Frontal cortex (tissue), 4 donors: Measurements from ENCODE around the gene MTA3. TPM values are rescaled to one million over a fixed set of nuclear protein-coding genes. Genes with fewer than 3 reads are reported as not detected.

Experiments used
- DNase-seq, 2 donors: peaks; one replicate each; pipeline ENCODE4 v3.0.0; 2012; ENCODE audit warnings: low spot score in 2 of 2
- FAIRE-seq: peaks from 2 replicates; lab custom pipeline; 2012; peaks lifted over from hg19 to GRCh38; lab: Jason Lieb, UNC
- small RNA-seq: library from RNA; depleted of rRNA; stranded (forward); fragments of <200 nt; gene quantifications from one replicate; pipeline ENCODE3, GENCODE V24; 2014
- total RNA-seq: library from RNA; depleted of rRNA; stranded (reverse); fragments of >200 nt; gene quantifications from one replicate; pipeline ENCODE4 v1.2.3, GENCODE V29; 2014
- donor health status: control.
- donor health status: control.
- donor health status: control.

Gene MTA3
- total RNA-seq, 1 donor from 2014 or later, result 30.6 TPM

DNA sequence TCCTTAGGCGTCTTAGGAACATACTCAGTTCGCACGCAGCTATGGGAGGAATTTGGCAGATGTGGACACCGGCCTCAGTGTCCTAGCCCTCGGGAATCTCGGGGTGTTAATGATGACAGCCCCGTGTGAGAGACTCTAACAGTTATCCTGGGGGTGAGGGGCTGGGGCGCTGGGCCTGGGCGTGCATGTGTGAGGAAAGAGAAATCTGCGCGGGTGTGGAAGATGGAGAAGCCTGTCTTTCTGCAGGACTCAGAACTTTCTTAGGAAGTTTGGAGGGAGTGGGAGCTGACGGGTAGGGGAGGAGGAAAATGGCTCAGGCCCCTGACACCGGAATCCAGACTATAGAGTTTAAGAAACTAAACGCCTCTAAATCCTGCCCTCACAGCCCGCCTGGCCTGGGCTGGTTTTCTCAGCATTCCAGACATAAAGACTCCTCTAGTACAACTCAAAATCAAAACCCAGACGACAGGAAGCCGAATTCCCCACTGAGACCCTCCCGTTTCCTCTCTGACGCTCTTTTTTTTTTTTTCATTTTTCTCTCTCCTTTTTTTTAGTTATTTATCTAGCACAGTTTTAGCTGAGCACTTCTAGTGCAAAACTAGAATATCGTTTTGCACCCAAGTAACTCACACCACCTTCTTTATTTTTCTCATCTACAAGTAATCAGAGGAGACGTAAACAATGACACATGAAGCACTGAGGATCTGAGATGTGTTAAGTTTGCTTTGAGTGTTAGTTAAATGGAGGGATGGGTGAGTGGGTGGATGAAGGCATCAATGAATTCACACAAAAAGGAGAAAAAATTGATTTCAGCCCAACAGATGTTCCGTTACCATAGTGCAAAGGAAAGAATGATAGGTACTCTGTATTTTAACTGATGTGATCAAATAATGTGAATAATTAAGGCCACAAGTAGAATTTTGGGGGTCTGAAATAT, 225.2 kb downstream of the MTA3 start:
- no peak for FAIRE-seq
- DNase-seq, result peak in 1 of 2 donors; percentile 42

DNA sequence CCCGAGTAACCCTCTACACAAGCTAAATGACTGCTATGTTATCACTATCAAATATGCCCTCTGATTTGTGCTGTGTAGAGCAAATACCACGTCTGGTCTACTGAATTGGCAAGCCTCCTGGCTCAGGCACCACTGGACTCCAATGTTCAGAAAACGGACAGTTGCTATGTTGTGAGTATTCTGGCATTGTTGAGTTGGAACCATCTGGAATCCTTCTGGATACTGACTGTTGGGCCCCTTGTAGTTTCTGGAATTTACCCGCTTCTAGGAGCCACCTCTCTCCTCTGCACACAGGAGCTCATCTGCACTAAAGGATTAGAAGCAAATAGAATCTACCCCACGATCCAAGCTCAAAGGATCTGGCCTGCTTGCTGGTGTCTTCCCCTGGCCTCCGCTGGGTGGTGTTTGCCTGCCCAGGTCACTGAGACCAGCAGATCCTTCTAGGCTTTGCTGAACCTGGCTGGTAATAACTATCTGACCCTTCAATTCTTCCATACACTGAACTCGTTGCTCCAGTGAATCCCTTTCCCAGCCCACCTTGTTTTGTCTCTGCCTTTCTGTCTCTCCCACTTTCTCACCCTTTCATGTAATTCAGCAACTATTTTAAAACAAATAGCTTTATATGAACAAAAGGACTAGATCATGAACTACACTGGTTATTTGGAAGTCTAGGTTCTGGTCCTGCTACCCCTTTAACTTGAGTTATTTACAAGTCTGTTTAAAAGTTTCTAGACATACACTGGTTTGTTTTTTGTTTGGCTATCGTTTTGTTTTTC, 226.0 kb downstream of the MTA3 start:
- no peak for FAIRE-seq

DNA sequence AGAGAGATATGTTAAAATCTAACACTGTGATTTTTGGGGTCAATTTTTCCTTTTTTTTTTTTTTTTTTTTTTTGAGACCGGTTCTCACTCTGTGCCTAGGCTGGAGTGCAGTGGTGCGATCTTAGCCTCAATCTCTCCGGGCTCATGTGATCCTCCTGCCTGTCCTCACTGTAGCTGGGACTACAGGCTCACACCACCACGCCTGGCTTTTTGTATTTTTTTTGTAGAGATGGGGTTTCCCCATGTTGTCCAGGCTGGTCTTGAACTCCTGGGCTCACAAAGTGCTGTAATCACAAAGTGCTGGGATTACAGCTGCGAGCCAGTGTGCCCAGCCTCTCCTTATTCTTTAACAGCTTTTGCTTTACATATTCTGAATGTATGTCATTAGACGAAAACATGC, 226.8 kb downstream of the MTA3 start:
- DNase-seq (no peak), FAIRE-seq (no peak)

More for the DNA sequence above, 226.0 kb downstream of the MTA3 start:
- DNase-seq, result no peak

DNA sequence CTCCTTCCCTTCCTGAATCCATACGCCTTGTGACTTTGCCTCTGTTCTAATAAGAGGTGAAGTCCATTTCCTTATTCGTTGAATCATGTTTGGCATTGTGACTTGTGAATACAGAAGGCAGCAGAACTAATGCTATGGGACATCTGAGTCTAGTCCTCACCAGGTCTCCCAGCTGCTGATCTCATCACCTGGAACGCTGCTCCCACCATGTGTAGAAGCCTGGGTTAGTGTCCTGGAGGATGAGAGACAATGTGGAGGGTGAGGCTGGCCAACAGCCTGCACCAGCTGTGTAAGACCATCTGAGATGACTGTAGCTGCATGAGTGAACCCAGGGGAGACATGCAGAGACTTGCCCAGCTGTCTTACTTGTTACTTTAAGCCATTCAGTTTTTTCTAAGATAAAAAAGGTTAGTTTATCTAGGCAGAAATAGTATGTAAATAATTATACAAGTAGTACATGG, 227.4 kb downstream of the MTA3 start:
- no peak for DNase-seq
- FAIRE-seq, result no peak

GRCh38 chr2:42796427-42797248, 228.2 kb downstream of the MTA3 start:
- FAIRE-seq (no peak), DNase-seq (no peak)

- FAIRE-seq, result no peak
- DNase-seq, result no peak
Measured at GRCh38 chr2:42797281-42797680, 228.8 kb downstream of the MTA3 start.

DNA sequence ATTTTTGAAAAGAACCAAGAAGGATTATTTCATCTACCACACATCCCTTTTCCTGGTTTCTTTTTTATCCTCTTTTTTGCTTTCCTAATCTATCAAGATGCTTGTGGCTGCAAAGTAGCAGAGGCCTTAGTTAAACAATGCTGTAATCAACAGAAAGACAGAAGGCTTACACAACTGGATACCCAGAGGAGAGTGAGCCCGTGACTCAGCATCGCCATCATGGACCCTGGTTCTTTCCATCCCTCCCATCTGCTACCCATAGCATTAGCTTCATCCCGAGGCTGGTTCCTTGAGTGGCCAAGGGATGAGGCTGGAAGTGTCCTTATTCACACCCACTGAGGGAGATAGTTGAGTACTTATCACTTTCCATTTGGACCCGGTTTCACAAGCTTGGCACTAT, 231.4 kb downstream of the MTA3 start:
- no peak for DNase-seq
- FAIRE-seq, result no peak

- DNase-seq (no peak), FAIRE-seq (no peak)
Measured at GRCh38 chr2:42800461-42800962, 232.1 kb downstream of the MTA3 start.

GRCh38 chr2:42800981-42801380, 232.5 kb downstream of the MTA3 start:
- no peak for FAIRE-seq
- DNase-seq, result no peak

GRCh38 chr2:42801381-42801780, 232.9 kb downstream of the MTA3 start:
- DNase-seq, result no peak
- FAIRE-seq, result no peak

- FAIRE-seq (no peak), DNase-seq (no peak)
Measured at GRCh38 chr2:42802150-42802549, 233.7 kb downstream of the MTA3 start.

DNA sequence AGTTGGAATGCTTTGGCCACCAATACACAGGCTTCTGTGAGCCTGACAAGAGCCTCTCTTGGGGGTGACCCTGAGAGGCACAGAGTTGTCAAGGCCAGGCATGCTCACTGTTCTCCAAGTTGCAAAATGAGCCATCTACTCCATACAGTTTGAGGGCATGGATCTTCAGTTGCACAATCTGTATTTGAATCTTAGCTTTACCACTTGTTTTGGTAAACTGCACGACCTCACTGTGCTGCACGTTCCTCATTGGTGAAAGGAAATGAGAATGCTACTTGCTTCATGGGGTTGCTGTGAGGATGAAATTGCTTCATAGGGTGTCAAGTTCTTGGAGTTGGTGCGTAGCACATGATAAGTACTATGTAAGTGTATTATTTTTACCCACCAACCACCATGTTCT, 235.9 kb downstream of the MTA3 start:
- FAIRE-seq, result no peak
- DNase-seq, result no peak

DNA sequence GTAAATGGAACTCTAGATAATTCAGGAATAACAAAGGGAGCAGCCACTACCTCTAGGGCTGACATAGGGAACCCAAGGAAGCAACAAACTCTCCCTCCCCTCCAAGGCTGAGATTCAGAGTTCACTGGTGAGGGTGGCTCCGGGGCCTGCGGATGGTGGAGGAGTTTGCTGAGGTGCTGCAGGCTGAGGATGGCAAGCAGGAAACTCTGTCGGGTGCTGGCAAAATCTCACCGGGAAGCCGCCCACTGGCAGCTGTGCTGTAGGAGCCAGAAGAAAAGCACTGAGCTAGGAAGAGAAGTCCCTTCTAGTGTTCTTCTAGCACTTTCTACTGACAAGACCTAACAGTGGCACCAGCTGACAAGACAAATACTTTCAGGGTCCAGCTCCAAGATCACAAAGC, 236.5 kb downstream of the MTA3 start:
- FAIRE-seq (no peak), DNase-seq (no peak)

Small RNA genes within 50 kb of the gene (small RNA-seq; reads per million reads assigned to genes)
- gene AC074375.1 (not detected), gene RNU6-137P (not detected)

Other genes with a start within 250 kb of the MTA3 start
- 198 TPM for gene COX7A2L, start 207.4 kb upstream of the MTA3 start, total RNA-seq
- gene KCNG3, start 74.7 kb upstream of the MTA3 start, total RNA-seq, result 1.2 TPM
- not detected for gene OXER1, start 195.5 kb downstream of the MTA3 start, total RNA-seq
- gene HAAO, start 224.0 kb downstream of the MTA3 start, total RNA-seq, result 0.82 TPM